ENCODE results near the gene SCNN1A.

Gene SCNN1A

GRCh38 chr12:6375269-6376078, at the start of gene SCNN1A:
Gene SCNN1A, minus strand, starts transcription at chr12:6375563. Its CDS starts 780 bp downstream, at chr12:6374783.
- DNase-seq (ENCODE audit: low spot score) = no peak

DNA sequence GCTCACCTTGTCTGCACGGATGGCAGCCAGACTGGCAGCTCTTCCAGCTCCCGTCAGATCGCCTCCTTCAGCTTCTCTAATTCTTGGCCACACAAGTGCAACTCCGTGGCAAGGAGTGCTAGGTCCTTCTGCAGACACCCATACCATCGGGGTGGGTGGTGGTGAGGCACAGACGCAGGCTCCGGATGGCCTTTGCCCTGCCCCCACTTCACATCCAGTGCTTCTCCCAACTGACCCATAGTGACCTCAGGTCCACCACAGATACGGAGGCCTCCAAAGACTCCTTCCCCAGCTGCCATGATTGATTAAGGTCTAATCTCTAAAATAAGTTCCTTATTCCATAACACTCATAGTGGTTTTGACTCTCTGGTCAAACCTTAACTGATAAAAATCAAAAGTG, 49.5 kb upstream of the SCNN1A start:
- no peak for DNase-seq (ENCODE audit: low spot score)

DNA sequence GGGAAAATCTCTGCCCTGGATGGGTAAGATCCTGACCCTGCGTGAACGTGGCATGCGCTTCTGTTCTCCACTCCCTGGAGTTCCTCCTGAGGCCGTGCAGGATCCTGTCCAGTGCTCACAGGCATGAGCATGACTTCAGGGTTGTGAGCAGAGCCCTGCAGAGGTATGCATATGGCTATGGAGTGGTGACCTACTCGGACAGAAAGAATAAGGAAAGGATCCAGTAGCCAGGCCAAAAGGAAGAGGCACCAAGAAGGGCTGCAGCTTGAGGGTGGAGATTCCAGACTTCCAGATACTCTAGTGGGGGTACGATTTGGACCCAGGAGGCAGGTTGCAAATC, 48.6 kb upstream of the SCNN1A start:
- DNase-seq (ENCODE audit: low spot score) = no peak

DNA sequence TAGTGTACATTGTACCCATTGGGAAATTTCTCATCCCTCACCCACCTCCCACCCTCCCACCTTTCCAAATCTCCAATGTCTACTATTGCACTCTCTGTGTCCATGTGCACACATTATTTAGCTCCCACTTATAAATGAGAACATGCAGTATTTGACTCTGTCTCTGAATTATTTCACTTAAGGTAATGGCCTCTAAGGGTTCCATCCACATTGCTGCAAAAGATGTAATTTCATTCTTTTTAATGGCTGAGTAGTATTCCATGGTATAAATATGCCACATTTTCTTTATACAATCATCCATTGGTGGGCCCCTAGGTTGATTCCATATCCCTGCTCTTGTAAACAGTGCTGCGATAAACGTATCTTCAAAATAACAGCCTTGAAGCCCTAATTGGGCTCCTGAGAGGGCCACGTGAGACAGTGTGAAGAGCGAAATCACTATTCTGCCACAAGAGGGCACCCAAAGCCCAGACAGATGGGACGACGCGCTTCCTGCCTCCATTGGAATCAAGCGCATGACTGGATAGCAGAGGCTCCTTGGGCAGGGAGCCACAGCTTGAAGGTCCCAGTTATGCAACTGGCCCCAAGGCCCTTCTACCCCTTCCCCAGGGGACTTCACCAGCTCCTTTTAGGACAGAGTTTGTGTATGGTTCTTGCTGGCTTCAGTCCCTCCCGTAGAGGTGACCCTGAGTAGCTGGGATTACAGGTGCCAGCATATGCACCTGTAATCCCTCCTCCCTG, 48.1 kb upstream of the SCNN1A start:
- peak; percentile 89 for DNase-seq (ENCODE audit: low spot score)

- no peak for DNase-seq (ENCODE audit: low spot score)
Measured at GRCh38 chr12:6420364-6420763, 45.0 kb upstream of the SCNN1A start.

DNA sequence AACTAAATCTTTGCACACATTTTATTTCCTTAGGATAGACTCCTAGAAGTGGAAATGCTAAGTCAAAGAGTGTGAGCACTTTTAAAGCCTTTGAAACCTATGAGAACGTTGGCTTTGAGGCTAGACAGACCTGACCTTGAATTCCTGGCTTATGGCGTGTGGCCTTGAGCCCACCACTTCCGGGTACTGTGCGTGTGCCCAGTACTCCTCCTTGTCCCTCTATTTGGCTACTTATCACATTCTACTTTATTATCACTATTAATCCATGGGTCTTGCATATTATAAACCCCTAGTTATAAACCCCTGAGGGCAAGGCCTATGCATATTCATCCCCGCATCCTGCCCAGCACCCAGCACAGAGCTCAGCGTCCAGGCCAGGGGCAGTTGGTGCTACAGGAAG, 43.4 kb upstream of the SCNN1A start:
- no peak for DNase-seq (ENCODE audit: low spot score)

- no peak for DNase-seq (ENCODE audit: low spot score)
Measured at GRCh38 chr12:6416596-6416995, 41.2 kb upstream of the SCNN1A start.

- DNase-seq (ENCODE audit: low spot score) = no peak
Measured at GRCh38 chr12:6407236-6407954, 32.0 kb upstream of the SCNN1A start.

DNA sequence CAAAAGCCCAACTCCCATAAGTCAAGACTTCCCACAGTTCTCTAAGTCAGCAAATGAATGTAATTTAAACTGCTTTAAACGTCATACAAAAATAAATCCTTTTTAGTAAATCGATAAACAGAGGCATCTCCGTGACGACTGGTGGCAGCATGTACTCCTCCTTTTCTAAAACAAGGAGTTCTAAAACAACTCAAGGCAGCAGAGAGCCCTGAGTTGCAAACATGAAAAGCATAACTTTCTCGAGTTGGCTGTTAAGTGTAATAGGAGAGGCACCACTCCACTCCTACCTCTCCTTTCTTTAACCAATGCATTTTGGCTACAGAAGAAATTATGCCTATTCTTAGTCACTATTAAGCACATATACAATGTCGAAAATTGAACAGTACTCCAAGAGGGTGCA, 30.6 kb upstream of the SCNN1A start:
- DNase-seq (ENCODE audit: low spot score) = no peak

DNA sequence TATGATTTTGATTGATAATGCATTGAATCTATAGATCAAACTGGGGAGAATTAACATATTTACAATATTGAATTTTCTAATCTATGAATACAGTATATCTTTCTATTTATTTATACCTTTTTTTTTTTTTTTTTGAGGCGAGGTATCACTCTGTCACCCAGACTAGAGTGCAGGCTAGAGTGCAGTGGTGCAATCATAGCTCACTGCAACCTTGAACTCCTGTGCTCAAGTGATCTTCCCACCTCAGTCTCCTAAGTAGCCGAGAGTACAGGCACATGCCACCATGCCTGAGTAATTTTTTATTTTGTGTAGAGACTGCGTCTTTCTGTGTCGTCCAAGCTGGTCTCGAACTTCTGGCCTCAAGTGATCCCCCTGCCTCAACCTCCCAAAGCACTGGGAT, 29.0 kb upstream of the SCNN1A start:
- no peak for DNase-seq (ENCODE audit: low spot score)

DNA sequence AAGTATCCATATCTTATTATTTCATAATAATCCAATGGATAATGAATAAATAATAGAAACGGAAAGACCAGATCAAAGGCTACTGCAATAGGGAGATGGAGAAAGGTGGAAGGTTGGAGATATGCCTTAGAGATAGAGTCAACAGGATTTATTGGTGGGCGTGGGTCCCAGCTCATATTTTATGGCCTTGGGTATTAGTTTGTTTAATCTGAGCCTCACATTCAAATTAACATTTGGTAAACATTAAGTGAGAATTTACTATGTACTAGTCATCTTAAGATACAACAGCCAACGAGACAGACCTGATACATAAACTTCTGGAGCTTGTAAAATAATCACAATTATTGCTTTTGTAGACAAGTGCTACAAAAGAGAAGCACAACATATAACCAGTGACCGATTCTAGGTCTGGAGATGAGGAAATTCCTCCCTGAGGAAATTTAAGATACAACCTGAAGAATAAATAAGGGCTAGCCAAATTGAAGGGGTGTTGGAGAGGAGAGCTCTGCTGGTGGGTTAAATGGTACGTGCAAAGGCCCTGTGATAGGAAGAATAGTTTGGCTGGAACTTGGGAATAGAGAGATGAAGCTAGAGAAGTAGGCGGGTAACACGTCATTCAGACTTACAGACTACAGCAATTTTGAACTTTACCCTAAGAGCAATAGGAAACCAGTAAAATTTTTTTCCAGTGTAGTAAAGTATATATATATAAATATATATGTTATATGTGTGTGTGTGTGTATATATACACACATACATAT, 24.7 kb upstream of the SCNN1A start:
- DNase-seq (ENCODE audit: low spot score) = no peak

- DNase-seq (ENCODE audit: low spot score) = no peak
Measured at GRCh38 chr12:6396031-6396430, 20.7 kb upstream of the SCNN1A start.

DNA sequence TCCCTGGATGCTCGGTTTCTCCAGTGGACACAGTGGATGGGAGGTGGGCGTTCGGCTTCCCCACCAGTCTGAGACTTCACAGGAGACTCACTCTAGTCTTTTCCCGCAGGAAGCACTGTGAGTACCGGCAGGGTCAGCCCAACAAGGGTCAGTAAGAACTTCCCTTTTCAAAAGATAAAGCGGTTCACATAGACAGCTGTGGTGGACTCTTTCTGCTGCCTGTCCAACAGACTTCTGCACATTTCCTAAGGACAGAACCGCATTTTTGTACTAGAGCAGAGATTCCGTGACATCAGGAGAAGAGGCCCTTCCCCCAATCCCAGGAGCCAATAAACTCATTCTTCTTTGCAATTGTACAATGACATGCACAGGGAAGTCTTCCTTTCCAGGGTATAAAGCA, 19.0 kb upstream of the SCNN1A start:
- DNase-seq (ENCODE audit: low spot score) = no peak

GRCh38 chr12:6393109-6393508, 17.7 kb upstream of the SCNN1A start:
- no peak for DNase-seq (ENCODE audit: low spot score)

DNA sequence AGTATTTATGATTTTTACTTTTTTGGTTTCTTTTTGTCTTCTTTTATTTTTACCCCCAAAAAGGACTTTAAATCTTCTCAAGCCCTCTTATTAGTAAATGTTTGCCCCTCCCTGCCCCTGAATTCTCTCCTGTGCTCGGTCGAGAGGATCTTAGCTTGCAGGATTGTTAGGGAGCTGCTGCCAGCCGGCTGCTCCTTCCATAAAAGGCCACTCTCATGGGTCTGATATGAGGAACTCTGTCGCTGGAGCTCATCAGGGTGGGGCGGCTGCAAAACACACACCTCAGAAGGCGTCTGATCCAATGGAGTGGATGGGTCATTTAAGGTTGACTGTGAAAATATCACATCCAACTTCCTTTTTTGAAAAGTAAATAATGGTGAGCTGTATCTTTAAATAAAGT, 17.1 kb upstream of the SCNN1A start:
- no peak for DNase-seq (ENCODE audit: low spot score)

GRCh38 chr12:6391013-6391412, 15.7 kb upstream of the SCNN1A start:
- no peak for DNase-seq (ENCODE audit: low spot score)

DNA sequence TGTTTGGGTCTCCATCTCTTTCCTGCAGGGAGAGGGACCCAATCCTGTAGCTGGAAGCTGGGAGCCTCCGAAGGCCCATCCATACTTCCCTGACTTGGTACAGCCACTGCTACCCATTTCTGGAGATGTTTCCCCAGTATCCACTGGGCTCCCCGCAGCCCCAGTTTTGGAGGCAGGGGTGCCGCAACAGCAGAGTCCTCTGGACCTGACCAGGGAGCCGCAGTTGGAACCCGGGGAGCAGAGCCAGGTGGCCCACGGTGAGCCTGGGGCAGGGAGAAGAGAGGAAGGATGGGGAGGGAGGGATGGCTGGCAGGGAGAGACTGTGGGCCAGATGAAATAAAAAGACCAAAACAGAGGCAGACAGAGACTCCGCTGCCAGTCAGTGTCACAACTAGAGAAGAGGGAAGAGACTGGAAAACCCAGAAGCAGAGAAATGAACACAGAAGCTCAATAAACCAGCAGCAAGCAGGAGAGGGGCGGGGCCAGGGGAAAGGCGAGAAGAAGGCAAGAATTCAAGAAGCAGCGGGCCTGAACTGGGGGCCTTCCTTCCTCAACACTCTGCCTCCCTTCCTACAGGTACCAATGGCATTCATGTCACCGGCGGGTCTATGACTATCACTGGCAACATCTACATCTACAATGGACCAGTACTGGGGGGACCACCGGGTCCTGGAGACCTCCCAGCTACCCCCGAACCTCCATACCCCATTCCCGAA, 14.9 kb upstream of the SCNN1A start:
- DNase-seq (ENCODE audit: low spot score) = no peak

DNA sequence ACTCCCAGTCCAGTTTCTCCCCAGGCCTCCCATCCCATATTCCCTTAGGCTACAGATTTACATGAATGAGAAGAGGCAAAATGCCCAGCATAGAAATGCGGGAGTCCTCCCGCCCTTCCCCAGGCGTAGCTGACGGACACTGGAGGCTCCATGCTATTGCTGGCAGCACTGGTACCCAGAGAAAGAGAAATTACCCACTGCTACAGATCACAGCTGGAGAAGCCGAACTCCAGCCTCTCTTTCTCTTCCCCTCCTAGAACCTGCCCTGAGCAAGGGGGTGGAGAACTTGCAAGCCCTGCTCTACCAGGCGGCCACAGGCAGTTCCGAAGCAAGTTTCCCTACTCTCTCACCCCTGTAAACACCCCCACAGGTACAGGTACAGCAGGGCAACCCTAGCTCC, 12.2 kb upstream of the SCNN1A start:
- DNase-seq (ENCODE audit: low spot score) = no peak

GRCh38 chr12:6386491-6386890, 11.1 kb upstream of the SCNN1A start:
- DNase-seq (ENCODE audit: low spot score) = no peak

GRCh38 chr12:6386038-6386437, 10.7 kb upstream of the SCNN1A start:
- DNase-seq (ENCODE audit: low spot score) = no peak
